Neural crest cell (in vitro differentiated cells): ENCODE results near the gene TMEM259. TPM values are rescaled to one million over a fixed set of nuclear protein-coding genes. Genes with fewer than 3 reads are reported as not detected.
"Not testable (repeated sequence)": the region's sequence is repeated elsewhere in the genome, so short reads cannot be mapped to it uniquely, and the experiment has no call there.

ENCODE experiments used
- DNase-seq: peaks from one replicate; pipeline ENCODE4 v3.0.0; 2021; ENCODE audit warnings: low read depth, mixed read lengths, low spot score
- H3K27ac Mint-ChIP-seq: one replicate; pipeline ENCODE4 v1.8.0; 2021; ENCODE audit warnings: mild to moderate bottlenecking, mixed read lengths; ENCODE audit not compliant: unreplicated experiment
- H3K27me3 Mint-ChIP-seq: 2 replicates; pipeline ENCODE4 v1.8.0; 2021; ENCODE audit warnings: low read depth, mild to moderate bottlenecking, mixed read lengths
- H3K36me3 Mint-ChIP-seq: 2 replicates; pipeline ENCODE4 v1.8.0; 2021; ENCODE audit warnings: low read depth, mild to moderate bottlenecking, mixed read lengths
- H3K4me1 Mint-ChIP-seq: 2 replicates; pipeline ENCODE4 v1.8.0; 2021; ENCODE audit warnings: mixed read lengths
- H3K4me3 Mint-ChIP-seq: one replicate; pipeline ENCODE4 v1.8.0; 2021; ENCODE audit warnings: mild to moderate bottlenecking, mixed read lengths
- H3K9me3 Mint-ChIP-seq: 2 replicates; pipeline ENCODE4 v1.8.0; 2021; ENCODE audit warnings: mixed read lengths
- CTCF ChIP-seq: fragments of 200-600 bp; sonication (generic); conservative IDR thresholded peaks from 2 replicates; pipeline ENCODE4 v1.5.0; 2021; ENCODE audit warnings: antibody characterized with exemption, mild to moderate bottlenecking
- total RNA-seq: library from RNA; stranded (reverse); gene quantifications from 2 replicates; pipeline ENCODE4 v1.2.1, GENCODE V29; 2021

The TMEM259 gene
- total RNA-seq, 1 donor from 2014 or later, result 170 TPM

GRCh38 chr19:1028062-1028926 lies 7.4 kb upstream of the TMEM259 start:
- Mint-ChIP-seq H3K36me3 (peaks cover 4% of the 10 kb centered on the region), H3K4me3 (peak overlapping the region; percentile 72), H3K27me3 (no peaks in the 10 kb centered on the region), H3K27ac (peak overlapping the region; percentile 35), H3K4me1 (peaks cover 9% of the 10 kb centered on the region), H3K9me3 (no peaks in the 10 kb centered on the region)
- no peak for DNase-seq
- no peak for TF ChIP-seq CTCF

- H3K9me3 Mint-ChIP-seq, result no peaks in the 10 kb centered on the region
- peaks cover 9% of the 10 kb centered on the region for H3K4me1 Mint-ChIP-seq
- no peaks in the 10 kb centered on the region for H3K27me3 Mint-ChIP-seq
- H3K27ac Mint-ChIP-seq, result peak overlapping the region; percentile 35
- peak overlapping the region; percentile 72 for H3K4me3 Mint-ChIP-seq
- no peak for TF ChIP-seq CTCF
- no peak for DNase-seq
- peaks cover 4% of the 10 kb centered on the region for H3K36me3 Mint-ChIP-seq
These were observed 6.7 kb upstream of the TMEM259 start for GRCh38 chr19:1027650-1028061.

- no peak for DNase-seq
- Mint-ChIP-seq H3K36me3 (no peaks in the 10 kb centered on the region), H3K27ac (peak overlapping the region; percentile 83), H3K9me3 (no peaks in the 10 kb centered on the region), H3K27me3 (no peaks in the 10 kb centered on the region), H3K4me3 (peak overlapping the region; percentile 92), H3K4me1 (peaks cover 9% of the 10 kb centered on the region)
- no peak for TF ChIP-seq CTCF
These were observed 6.1 kb upstream of the TMEM259 start for GRCh38 chr19:1026783-1027649.

GRCh38 chr19:1025960-1026782 lies 5.2 kb upstream of the TMEM259 start, which contains the start of gene CNN2:
Gene CNN2, plus strand, starts transcription at chr19:1026608. Its CDS starts 54 bp downstream, at chr19:1026662.
- Mint-ChIP-seq H3K4me3 (peak within 1 kb of the TSS; percentile 92), H3K9me3 (no peaks in the 10 kb centered on the region), H3K36me3 (no peaks in the 10 kb centered on the region), H3K27me3 (peaks cover 5% of the 10 kb centered on the region), H3K27ac (peak within 1 kb of the TSS; percentile 98), H3K4me1 (peaks cover 15% of the 10 kb centered on the region)
- peak; percentile 62 for DNase-seq
- TF ChIP-seq CTCF, result no peak

- Mint-ChIP-seq H3K4me1 (peaks cover 18% of the 10 kb centered on the region), H3K4me3 (peak overlapping the region; percentile 57)
- H3K27ac Mint-ChIP-seq, H3K9me3 Mint-ChIP-seq, H3K27me3 Mint-ChIP-seq, DNase-seq, H3K36me3 Mint-ChIP-seq: not testable (repeated sequence)
These were observed 4.2 kb upstream of the TMEM259 start for GRCh38 chr19:1025080-1025479.

- not testable (repeated sequence) for H3K36me3 Mint-ChIP-seq, H3K27me3 Mint-ChIP-seq, DNase-seq, H3K27ac Mint-ChIP-seq, H3K9me3 Mint-ChIP-seq
- Mint-ChIP-seq H3K4me1 (peaks cover 23% of the 10 kb centered on the region), H3K4me3 (peak overlapping the region; percentile 71)
These were observed 2.9 kb upstream of the TMEM259 start for GRCh38 chr19:1023883-1024188.
